ENCODE results near the gene CCDC87. TPM values are rescaled to one million over a fixed set of nuclear protein-coding genes. Genes with fewer than 3 reads are reported as not detected.

Gene CCDC87
- total and polyA plus RNA-seq, 2 of the 8 experiments (the other 6 are each of a cell fraction or from before 2014, with no cell fraction given): 0.32 to 0.99 TPM

GRCh38 chr11:66559866-66560676 is 32.8 kb downstream of the CCDC87 start:
- WGBS, 2 experiments (ENCODE audit: extremely low coverage in 1 of 2, insufficient coverage in 1 of 2, insufficient read length in 1 of 2, insufficient replicate concordance in 2 of 2, low coverage in 1 of 2, low lambda C conversion rate in 2 of 2, missing lambda C conversion rate in 1 of 2): 89% methylated on average over 19 of the region's 27 CpGs; no CpG with 5 or more reads in 1 of the 2 experiments
- H3K4me1 ChIP-seq (replicated peaks in 1 of 4; ENCODE audit: control insufficient read depth in 3 of 4, insufficient read depth in 4 of 4, low read length in 3 of 4): peaks cover 0 to 2% (median 0%) of the 10 kb centered on the region in 4 experiments; a peak in 1 of 7 replicates
- H2BK120ac ChIP-seq (replicated peaks; ENCODE audit: low read depth, low read length): no peak overlapping the region
- H2AFZ ChIP-seq (ENCODE audit: low read length): no peak overlapping the region
- no peak overlapping the region for H3K4me2 ChIP-seq (ENCODE audit: insufficient read depth in 1 of 2, low read depth in 2 of 2, low read length in 2 of 2)
- H2AK5ac ChIP-seq (ENCODE audit: low read depth, low read length): no peak overlapping the region
- no peaks in the 10 kb centered on the region for H3K9me3 ChIP-seq (ENCODE audit: insufficient read depth in 2 of 2, low read depth in 1 of 2, low read length in 1 of 2)
- H3K9ac ChIP-seq (replicated peaks in 1 of 4; ENCODE audit: extremely low read depth in 1 of 4, low read depth in 3 of 4, low read length in 3 of 4): no peak overlapping the region
- peaks cover 0 to 5% of the 10 kb centered on the region in 2 experiments for H4K20me1 ChIP-seq (replicated peaks in 1 of 2; ENCODE audit: control insufficient read depth in 1 of 2, insufficient read depth in 2 of 2, low read length in 2 of 2)
- H3K14ac ChIP-seq (ENCODE audit: insufficient read length): no peak overlapping the region
- ChIA-PET POLR2A (ENCODE audit: partially characterized antibody) (interaction anchor here (0.7 to 7.4 kb wide), 5 partner anchors 9 to 189 kb away, joined by 3 to 54 read pairs (median 5); partner anchors contain the start of genes ACTN3, CTSF, RBM14 and ZDHHC24), CTCF (ENCODE audit: partially characterized antibody) (interaction anchor here (0.6 to 1.7 kb wide), 6 partner anchors 10 to 69 kb away, joined by 3 to 7 read pairs (median 3); no protein-coding TSS in a partner anchor)
- H3K79me1 ChIP-seq (ENCODE audit: low read depth, low read length): no peaks in the 10 kb centered on the region
- H4K8ac ChIP-seq (ENCODE audit: extremely low read depth, insufficient read depth, low read length): no peak overlapping the region
- no peak overlapping the region for H2BK20ac ChIP-seq (ENCODE audit: low read length)
- no peaks in the 10 kb centered on the region for H3K23me2 ChIP-seq (ENCODE audit: low read depth, low read length)
- no peak overlapping the region for H3K18ac ChIP-seq (ENCODE audit: extremely low read depth, low read length)
- H2BK12ac ChIP-seq (ENCODE audit: low read depth, low read length): no peak overlapping the region
- DNase-seq (ENCODE audit: low read depth in 1 of 2, low spot score in 2 of 2) (no peak), FAIRE-seq (no peak)
- no peak overlapping the region for H2BK5ac ChIP-seq (ENCODE audit: low read depth, low read length)
- no peak overlapping the region for H4K5ac ChIP-seq (ENCODE audit: insufficient read length, low read depth, low read length)
- no peak overlapping the region for H3K23ac ChIP-seq (ENCODE audit: insufficient read length)
- H3K36me3 ChIP-seq (ENCODE audit: control insufficient read depth in 2 of 4, insufficient read depth in 4 of 4, low read length in 3 of 4): peaks cover 25 to 61% (median 51%) of the 10 kb centered on the region in 4 experiments
- H3K27me3 ChIP-seq (replicated peaks in 1 of 4; ENCODE audit: control insufficient read depth in 3 of 4, extremely low read depth in 1 of 4, insufficient read depth in 3 of 4, low read length in 3 of 4): no peaks in the 10 kb centered on the region
- no peak overlapping the region for H3K4ac ChIP-seq (replicated peaks; ENCODE audit: insufficient read length, low read depth, low read length)
- no peak overlapping the region for H4K91ac ChIP-seq (replicated peaks; ENCODE audit: insufficient read length, low read length)
- H3K4me3 ChIP-seq (ENCODE audit: extremely low read depth in 1 of 4, insufficient read depth in 2 of 4, low read depth in 3 of 4, low read length in 4 of 4): no peak overlapping the region
- H2BK15ac ChIP-seq (ENCODE audit: low read length): no peak overlapping the region
- TF ChIP-seq HDAC2 (IDR thresholded peaks at IDR 0.05; ENCODE audit: borderline replicate concordance in 1 of 2, low read depth in 2 of 2, low read length in 2 of 2): no peak
- TF ChIP-seq RAD21 (IDR thresholded peaks at IDR 0.05 in 1 of 2, conservative IDR thresholded peaks at IDR 0.05 in 1 of 2; ENCODE audit: low read depth in 2 of 2, low read length in 2 of 2): no peak
- no peak for TF ChIP-seq RFX5 (IDR thresholded peaks at IDR 0.05; ENCODE audit: borderline replicate concordance, low read depth, low read length)
- no peak for TF ChIP-seq KDM1A (IDR thresholded peaks at IDR 0.05; ENCODE audit: borderline replicate concordance, low read length)
- TF ChIP-seq, protein P1, sequence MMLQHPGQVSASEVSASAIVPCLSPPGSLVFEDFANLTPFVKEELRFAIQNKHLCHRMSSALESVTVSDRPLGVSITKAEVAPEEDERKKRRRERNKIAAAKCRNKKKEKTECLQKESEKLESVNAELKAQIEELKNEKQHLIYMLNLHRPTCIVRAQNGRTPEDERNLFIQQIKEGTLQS (IDR thresholded peaks at IDR 0.05; ENCODE audit: insufficient read depth, low read depth, low read length): no peak
- TF ChIP-seq NANOG (IDR thresholded peaks at IDR 0.05; ENCODE audit: insufficient read depth, low read depth, low read length, poor library complexity, severe bottlenecking): no peak
- TF ChIP-seq TAF7 (optimal IDR thresholded peaks at IDR 0.05; ENCODE audit: borderline replicate concordance, low read depth, low read length): no peak
- no peaks in the 10 kb centered on the region for H3K79me2 ChIP-seq (ENCODE audit: control insufficient read depth in 1 of 2, insufficient read depth in 2 of 2, low read length in 2 of 2)
- no peak overlapping the region for H3K27ac ChIP-seq (ENCODE audit: low read depth, low read length)
- no peak overlapping the region for H3K56ac ChIP-seq (replicated peaks; ENCODE audit: insufficient read length, low read depth, low read length)
